ENCODE data around the gene RIPPLY2.
"Not testable (repeated sequence)": the region's sequence is repeated elsewhere in the genome, so short reads cannot be mapped to it uniquely, and the experiment has no call there.

RIPPLY2 gene, protein sequence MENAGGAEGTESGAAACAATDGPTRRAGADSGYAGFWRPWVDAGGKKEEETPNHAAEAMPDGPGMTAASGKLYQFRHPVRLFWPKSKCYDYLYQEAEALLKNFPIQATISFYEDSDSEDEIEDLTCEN

DNA sequence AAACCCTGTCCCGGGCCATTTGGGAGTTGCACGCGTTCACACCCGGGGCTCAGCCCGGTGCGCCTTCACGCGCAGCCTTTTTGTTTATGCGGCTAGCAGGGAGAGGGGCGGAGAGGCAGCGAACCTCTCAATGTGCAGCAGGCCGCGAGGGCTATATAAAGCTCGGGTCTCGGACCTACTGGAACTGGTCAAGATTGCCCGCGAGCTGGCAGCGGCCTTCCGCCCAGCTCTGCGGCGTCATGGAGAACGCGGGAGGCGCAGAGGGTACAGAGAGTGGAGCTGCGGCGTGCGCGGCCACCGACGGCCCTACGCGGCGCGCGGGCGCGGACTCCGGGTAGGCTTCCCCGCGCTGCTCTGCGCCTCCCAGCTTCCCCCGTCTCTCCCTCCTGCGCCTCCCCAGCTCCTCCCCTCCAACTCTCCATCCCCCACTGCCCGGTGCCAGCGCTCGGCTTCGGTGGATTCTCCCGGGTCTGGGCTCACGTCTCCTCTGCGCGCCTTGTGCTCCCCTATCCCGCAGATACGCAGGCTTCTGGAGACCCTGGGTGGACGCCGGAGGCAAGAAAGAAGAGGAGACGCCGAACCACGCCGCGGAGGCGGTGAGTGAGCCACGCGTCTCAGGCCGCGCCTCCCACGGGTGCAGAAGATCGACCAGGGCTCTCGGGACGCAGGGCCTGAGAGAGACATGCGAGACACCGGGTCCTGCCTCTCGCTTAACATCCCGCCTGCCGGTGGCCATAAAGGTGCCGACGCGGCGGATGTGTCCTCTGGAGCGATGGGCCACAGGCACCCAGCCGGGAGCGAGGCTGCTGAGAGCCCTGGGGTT is at the start of gene RIPPLY2:
Gene RIPPLY2 (plus strand): TSS at position 183 of the 823 bp plus-strand sequence. CDS start 57 bp downstream, at position 240.
- peak in 1 of 2 experiments; percentile 24 for DNase-seq (ENCODE audit: low read depth in 1 of 2, low spot score in 1 of 2)
- in situ Hi-C loops (cut with HindIII; ENCODE audit: low pct_unique_long_range_greater_than_20kb, low sequenced_read_pairs), result no loop called here
- no peak for TF ChIP-seq JUND (IDR thresholded peaks at IDR 0.05; ENCODE audit: low read depth)

DNA sequence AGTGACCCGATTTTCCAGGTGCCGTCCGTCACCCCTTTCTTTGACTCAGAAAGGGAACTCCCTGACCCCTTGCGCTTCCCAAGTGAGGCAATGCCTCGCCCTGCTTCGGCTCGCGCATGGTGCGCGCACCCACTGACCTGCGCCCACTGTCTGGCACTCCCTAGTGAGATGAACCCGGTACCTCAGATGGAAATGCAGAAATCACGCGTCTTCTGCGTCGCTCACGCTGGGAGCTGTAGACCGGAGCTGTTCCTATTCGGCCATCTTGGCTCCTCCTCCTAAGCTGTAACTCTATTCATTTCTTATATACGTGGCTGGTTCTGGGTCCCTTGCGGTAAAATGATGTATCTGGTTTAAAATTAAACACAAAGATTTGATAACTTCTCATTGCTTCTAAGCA is 49.7 kb upstream of the RIPPLY2 start:
- in situ Hi-C loops (cut with HindIII; ENCODE audit: low pct_unique_long_range_greater_than_20kb, low sequenced_read_pairs), result not testable (repeated sequence)

DNA sequence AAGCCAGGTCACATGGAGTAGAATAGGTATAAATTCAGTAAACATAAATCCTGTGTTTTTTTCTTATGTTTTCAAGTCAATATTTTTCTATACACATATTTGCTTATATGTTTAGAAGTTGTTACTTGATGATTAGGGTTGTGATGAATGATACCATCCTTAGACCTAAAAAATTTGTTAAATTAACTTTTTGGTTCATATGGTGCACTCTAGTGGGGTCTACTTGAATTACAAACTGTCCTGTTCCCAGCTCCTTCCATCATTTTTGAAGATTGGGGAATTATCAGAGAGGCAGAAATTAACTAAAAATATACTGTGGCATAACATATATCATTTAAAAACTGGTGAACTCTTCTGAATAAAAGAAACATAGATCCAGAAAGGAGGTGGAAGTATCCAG is 48.3 kb upstream of the RIPPLY2 start:
- in situ Hi-C loops (cut with HindIII; ENCODE audit: low pct_unique_long_range_greater_than_20kb, low sequenced_read_pairs), result no loop called here
- no peak for TF ChIP-seq JUND (IDR thresholded peaks at IDR 0.05; ENCODE audit: low read depth)
- no peak for DNase-seq (ENCODE audit: low read depth in 1 of 2, low spot score in 1 of 2)

More for the DNA sequence above, 49.7 kb upstream of the RIPPLY2 start:
- DNase-seq (ENCODE audit: low read depth in 1 of 2, low spot score in 1 of 2), result peak; percentile 1 to 4

DNA sequence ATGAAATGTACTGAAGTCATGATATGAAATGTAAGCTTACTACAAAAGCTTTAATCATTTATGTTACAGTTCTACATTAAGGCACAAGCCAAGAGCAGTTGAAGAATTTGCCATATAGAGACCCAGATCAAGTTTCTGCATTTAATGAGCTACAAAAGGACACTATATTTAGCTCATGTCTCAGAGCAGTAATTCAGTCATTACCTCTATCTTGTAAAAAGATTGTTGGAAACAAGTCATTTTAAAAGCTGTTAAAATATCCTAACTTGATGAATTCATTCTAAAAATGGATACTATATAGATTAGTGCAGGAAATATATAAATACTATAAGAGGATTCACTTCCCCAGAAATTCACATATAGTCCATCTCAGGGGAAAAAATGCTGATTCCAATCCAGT is 45.2 kb upstream of the RIPPLY2 start:
- DNase-seq (ENCODE audit: low read depth in 1 of 2, low spot score in 1 of 2), result no peak
- no peak for TF ChIP-seq JUND (IDR thresholded peaks at IDR 0.05; ENCODE audit: low read depth)
- in situ Hi-C loops (cut with HindIII; ENCODE audit: low pct_unique_long_range_greater_than_20kb, low sequenced_read_pairs), result no loop called here

DNA sequence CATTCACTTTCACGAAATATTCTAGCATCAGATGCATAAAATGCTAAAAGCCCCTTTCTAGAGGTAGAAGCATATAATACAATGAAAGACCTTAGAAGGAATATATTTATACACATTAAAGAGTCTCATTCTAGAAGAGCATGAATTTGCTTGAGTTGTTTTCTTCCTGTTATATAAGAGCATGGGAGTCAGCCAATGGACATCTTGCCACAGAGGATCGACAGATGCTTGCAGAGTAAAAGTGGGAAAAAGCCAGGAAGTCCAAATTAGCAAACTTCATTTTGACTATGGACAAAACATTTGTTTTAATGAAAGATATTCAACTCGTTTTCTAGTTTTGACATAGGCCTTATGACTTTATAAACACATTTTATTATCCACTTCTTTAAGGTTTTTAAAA is 44.2 kb upstream of the RIPPLY2 start:
- TF ChIP-seq JUND (IDR thresholded peaks at IDR 0.05; ENCODE audit: low read depth), result no peak
- DNase-seq (ENCODE audit: low read depth in 1 of 2, low spot score in 1 of 2), result no peak
- in situ Hi-C loops (cut with HindIII; ENCODE audit: low pct_unique_long_range_greater_than_20kb, low sequenced_read_pairs), result no loop called here

DNA sequence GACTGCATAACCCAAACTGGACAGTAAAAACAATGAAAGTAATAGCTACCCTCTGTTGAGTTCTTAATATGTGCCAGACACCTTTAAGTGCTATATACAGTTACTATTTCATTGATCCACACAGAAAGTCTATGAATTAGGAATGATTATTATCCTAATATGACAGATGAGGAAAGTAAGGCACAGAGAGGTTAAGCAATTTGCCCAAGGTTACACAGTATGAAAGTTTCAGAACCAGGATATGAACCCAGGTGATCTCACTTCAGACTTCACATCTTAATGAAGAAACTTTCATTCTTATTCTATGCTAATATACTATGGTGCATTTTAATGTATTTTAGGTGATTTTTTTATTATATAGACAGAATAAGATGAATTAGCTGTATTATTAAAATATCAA is 40.6 kb upstream of the RIPPLY2 start:
- in situ Hi-C loops (cut with HindIII; ENCODE audit: low pct_unique_long_range_greater_than_20kb, low sequenced_read_pairs), result no loop called here
- TF ChIP-seq JUND (IDR thresholded peaks at IDR 0.05; ENCODE audit: low read depth), result no peak
- DNase-seq (ENCODE audit: low read depth in 1 of 2, low spot score in 1 of 2), result no peak

DNA sequence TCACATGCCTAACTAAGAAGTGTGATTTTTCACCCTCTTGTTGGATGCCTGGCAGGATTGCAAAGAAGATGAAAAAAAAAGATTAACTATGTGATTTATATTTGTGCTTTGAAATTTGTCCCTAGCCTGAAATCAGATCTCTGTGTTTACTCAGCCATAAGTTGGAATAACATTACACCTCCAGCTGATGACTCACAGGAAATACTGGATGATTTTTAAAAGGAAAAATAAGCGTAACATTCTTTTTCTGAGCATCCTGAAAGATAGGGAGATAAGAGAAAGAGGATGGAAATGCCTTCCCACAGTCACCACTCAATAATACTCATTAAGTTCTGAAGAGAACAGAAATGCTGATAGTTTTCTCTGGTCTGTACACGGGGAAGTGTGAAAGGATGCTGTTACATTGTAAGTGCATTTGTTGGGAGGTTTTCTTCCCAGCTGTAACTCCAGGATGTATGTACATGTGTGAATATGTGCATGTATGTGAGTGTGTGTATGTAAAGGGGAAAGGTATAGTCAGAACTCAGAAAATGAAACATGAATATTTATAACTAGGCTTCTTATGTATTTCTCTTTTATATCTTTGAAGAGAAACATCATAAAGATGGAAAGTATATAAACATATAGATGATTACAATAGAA is 37.4 kb upstream of the RIPPLY2 start:
- in situ Hi-C loops (cut with HindIII; ENCODE audit: low pct_unique_long_range_greater_than_20kb, low sequenced_read_pairs), result no loop called here
- TF ChIP-seq JUND (IDR thresholded peaks at IDR 0.05; ENCODE audit: low read depth), result no peak
- DNase-seq (ENCODE audit: low read depth in 1 of 2, low spot score in 1 of 2), result no peak

DNA sequence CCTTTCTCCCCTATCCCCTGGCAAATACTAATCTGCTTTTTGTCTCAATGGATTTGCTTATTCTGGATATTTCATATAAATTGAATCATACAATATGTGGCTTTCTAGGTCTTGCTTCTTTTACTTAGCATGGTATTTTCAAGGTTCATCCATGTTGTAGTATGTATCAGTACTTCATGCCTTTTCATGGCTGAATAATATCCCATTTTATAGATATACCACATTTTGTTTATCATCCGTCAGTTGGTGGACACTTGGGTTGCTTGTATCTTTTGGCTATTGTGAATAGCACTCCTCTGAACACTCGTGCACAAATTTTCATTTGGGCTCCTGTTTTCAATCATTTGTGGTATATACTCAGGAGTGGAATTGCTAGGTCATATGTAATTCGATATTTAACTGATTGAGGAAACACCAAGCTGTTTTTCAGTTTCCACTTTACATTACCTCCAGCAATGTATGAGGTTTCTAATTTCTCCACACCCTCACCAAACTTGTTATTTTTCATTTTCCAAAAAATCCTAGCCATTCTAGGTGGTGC is 30.5 kb upstream of the RIPPLY2 start:
- in situ Hi-C loops (cut with HindIII; ENCODE audit: low pct_unique_long_range_greater_than_20kb, low sequenced_read_pairs), result no loop called here
- DNase-seq (ENCODE audit: low read depth in 1 of 2, low spot score in 1 of 2), result no peak
- no peak for TF ChIP-seq JUND (IDR thresholded peaks at IDR 0.05; ENCODE audit: low read depth)

DNA sequence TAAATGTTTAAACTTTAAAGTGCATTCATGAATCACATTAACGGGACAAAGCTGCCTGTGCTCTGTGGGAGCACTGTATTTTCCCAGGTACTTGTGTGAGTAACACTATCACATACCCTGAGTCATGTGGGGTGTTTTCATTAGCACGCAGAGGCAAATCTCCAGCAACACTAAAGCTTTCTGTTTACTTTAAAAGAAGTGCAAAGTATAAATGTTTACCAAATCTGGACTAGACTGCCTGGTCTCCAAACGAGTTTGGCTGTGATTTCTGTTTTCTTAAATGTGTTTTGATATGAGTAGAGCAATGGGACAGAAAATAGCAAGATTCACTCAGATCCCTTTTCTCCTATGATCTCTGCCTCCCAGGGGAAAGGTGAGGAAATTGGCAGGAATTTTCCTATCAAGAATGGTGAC is 28.8 kb upstream of the RIPPLY2 start:
- no peak for DNase-seq (ENCODE audit: low read depth in 1 of 2, low spot score in 1 of 2)
- in situ Hi-C loops (cut with HindIII; ENCODE audit: low pct_unique_long_range_greater_than_20kb, low sequenced_read_pairs), result no loop called here
- TF ChIP-seq JUND (IDR thresholded peaks at IDR 0.05; ENCODE audit: low read depth), result no peak

DNA sequence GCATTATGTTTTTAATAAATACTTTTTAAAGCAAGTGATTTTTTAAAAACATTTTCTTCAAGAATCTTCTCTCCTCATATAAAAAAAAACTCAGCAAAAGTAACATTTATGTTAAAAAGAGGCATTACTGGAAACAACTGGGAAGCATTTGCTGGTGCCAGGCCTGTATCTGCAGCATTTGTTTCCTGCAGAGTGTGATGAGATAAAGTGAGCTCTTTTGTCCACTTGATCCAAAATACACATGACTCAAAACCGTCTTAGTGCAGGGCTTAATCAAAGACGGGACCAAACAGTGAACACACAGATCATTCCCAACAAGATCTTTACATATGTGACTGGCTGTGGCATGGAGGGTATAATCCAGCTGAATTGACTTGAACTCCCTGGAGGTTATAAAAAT is 28.3 kb upstream of the RIPPLY2 start:
- no peak for TF ChIP-seq JUND (IDR thresholded peaks at IDR 0.05; ENCODE audit: low read depth)
- in situ Hi-C loops (cut with HindIII; ENCODE audit: low pct_unique_long_range_greater_than_20kb, low sequenced_read_pairs), result no loop called here
- DNase-seq (ENCODE audit: low read depth in 1 of 2, low spot score in 1 of 2), result no peak

DNA sequence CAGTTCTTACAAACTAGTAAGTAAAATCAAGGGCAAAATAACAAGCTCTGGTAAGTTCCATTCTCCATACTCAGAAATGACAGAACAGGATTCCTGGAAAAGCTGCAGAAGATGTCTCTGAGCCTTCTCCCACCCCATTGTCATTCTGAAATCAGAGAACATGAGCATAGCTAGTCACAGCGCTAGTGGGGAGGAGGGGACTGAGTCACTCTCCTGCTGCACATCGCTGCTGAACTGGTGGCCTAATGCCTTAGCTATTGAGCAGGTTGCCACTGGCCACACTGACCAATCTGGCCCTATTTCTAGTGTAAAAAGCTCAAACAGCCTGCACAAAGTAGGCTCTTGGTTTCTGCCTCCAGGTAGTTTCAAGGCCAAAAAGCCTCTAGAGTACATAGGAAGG is 26.1 kb upstream of the RIPPLY2 start:
- no peak for DNase-seq (ENCODE audit: low read depth in 1 of 2, low spot score in 1 of 2)
- TF ChIP-seq JUND (IDR thresholded peaks at IDR 0.05; ENCODE audit: low read depth), result no peak
- in situ Hi-C loops (cut with HindIII; ENCODE audit: low pct_unique_long_range_greater_than_20kb, low sequenced_read_pairs), result no loop called here

DNA sequence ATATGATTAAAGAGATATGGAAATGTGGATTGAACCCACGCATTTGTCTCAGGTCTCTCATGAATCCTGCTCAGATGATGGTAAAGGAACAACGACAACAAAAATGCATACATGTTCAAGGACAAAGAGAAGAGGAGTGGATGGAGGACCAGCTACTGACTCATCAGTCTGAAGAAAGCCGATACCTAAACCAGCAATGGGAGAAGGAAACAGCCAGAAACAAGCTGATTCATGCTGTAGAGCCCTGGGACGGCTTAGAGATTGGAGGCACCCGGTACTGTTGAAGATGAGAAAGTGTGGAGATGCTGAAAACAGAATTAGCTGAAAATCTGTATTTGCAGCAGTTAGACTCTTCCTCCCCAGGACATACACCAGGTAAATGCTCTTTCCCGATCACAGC is 14.4 kb upstream of the RIPPLY2 start:
- DNase-seq (ENCODE audit: low read depth in 1 of 2, low spot score in 1 of 2), result no peak
- no peak for TF ChIP-seq JUND (IDR thresholded peaks at IDR 0.05; ENCODE audit: low read depth)
- in situ Hi-C loops (cut with HindIII; ENCODE audit: low pct_unique_long_range_greater_than_20kb, low sequenced_read_pairs), result no loop called here

DNA sequence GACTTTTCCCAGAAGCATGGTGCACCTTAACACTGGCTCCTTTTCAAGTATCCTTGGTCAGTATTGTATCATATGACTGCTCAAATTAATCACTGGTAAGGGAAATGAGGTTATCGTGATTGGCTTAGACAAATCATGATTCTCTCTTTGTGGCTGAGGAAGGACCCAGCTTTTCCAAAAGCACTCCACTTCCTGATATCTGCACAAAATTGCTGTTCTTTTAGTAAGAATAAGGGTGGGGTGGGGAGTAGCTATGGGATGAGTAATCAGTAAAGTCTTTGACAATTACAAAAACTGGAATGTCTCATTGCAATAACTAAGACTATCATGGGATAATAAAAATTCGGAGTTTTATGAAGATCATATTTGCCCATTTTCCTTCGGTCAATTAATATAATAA is 9.0 kb upstream of the RIPPLY2 start:
- no peak for DNase-seq (ENCODE audit: low read depth in 1 of 2, low spot score in 1 of 2)
- in situ Hi-C loops (cut with HindIII; ENCODE audit: low pct_unique_long_range_greater_than_20kb, low sequenced_read_pairs), result no loop called here
- no peak for TF ChIP-seq JUND (IDR thresholded peaks at IDR 0.05; ENCODE audit: low read depth)
